ENCODE data around the gene TECPR2.

The TECPR2 gene

DNA sequence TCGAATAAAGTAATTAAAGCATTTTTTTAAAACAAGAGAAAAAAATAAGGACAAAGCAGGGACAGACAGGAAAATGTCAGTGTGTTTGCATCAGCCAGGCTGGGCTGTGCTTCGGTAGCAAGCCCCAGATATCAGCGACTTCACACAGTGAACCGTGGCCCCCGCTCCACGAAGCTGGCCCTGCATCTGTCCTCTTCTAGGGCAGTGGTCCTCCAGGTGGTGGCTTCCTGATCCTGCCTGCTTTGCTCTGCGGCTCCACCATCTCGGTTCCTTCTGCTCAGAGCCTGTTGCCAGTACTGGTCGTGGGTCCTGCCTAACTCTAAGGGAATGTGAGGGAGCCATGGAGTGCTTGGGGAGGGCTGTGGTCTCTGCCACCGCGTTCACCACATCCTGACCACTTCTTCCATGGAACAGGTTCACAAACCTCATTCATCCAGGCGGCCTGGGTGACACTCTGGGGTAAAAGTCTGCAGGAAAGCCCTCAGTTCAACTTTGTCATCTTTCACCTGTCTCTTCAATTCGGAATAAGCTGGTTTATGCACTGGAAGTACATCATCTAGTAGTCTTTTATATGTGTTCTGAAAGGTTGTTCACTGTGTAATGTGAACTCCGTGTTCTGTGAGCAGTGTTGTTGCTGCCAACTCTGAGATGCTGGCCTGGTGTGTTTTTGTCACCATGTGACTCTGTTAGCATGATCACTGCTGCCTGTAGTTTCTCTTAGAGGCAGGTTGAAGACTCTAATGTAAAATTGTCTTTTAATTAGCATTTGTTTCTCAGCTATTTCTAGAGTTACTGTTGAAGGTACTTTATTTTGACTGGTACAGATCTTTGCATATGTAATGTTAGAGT is 99.0 kb downstream of the TECPR2 start:
- no peak for DNase-seq (ENCODE audit: extremely low read depth in 1 of 2, low read depth in 1 of 2)

DNA sequence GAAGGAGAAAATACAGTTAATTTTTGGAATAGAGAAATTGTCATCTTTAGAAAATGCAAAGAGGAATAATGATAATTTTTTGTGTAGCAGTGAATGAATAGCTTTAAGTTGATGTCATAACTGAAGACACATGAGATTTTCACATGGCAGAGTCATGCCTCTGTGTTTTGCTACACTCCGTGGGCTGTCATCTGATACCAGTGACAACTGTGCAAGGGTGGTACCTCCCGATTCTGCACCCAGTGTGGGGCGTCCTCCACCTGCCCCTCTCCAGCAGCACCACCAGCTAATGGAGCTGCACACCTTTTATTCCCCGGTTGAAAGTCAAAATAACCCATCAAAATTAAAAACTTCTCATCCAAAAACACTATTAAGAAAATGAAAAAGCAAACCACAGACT is 99.7 kb downstream of the TECPR2 start:
- DNase-seq (ENCODE audit: extremely low read depth in 1 of 2, low read depth in 1 of 2): no peak

DNA sequence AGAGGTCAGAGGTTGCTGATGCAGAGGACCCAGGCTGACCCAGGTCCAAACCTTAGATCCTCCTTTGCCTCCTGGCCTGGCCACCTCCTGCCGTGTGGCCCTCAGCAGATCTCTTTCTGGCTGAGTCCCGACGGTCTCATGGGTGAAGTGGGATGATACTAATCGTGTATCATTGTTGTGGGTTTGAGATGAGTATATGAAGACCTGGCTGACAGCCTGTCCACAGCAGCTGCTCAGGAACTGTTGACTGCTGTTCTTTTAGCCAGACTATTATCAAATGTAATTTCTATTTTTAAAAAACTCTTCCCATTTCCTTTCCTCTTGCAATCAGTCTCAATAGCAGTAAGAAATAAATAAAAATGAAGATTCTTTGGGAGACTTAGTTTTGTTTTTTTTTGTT is 101.3 kb downstream of the TECPR2 start:
- no peak for DNase-seq (ENCODE audit: extremely low read depth in 1 of 2, low read depth in 1 of 2)

DNA sequence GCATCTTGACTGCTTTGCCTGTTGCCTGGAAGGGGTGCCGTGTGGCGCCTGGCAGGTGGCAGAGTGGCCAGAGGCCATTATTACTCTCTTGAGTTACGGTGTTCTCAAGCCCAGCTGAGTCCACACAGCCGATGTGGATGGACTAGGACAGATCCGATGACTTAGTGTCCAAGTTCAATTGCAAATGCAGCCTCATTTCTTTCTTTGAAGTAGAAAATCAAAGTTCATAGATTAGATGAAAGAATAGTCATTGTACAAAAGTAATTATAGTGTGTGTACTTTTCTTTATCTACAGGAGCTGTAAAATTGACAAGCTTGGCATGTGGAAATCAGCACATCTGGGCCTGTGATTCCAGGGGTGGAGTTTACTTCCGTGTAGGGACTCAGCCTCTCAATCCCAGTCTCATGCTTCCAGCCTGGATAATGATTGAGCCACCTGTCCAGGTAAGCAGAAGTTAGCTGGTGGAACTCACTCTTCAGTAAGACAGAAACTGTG is 102.2 kb downstream of the TECPR2 start:
- no peak for DNase-seq (ENCODE audit: extremely low read depth in 1 of 2, low read depth in 1 of 2)

DNA sequence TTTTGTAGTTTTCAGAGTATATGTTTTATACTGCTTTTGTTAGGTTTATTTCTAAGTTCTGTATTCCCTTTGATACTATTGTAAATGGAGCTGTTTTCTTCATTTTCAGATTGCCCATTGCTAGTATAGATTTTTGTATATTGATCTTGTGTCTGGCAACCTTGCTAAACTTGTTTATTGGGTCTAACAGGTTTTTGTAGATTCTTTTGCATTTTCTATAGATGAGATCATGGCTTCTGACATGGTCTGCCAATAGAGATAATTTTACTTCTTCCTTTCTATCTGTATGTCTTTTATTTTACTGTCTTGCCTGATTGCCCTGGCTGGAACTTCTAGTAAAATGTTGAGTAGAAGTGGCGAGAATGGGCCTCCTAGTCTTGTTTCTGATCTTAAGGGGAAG is 106.5 kb downstream of the TECPR2 start:
- no peak for DNase-seq (ENCODE audit: extremely low read depth in 1 of 2, low read depth in 1 of 2)

DNA sequence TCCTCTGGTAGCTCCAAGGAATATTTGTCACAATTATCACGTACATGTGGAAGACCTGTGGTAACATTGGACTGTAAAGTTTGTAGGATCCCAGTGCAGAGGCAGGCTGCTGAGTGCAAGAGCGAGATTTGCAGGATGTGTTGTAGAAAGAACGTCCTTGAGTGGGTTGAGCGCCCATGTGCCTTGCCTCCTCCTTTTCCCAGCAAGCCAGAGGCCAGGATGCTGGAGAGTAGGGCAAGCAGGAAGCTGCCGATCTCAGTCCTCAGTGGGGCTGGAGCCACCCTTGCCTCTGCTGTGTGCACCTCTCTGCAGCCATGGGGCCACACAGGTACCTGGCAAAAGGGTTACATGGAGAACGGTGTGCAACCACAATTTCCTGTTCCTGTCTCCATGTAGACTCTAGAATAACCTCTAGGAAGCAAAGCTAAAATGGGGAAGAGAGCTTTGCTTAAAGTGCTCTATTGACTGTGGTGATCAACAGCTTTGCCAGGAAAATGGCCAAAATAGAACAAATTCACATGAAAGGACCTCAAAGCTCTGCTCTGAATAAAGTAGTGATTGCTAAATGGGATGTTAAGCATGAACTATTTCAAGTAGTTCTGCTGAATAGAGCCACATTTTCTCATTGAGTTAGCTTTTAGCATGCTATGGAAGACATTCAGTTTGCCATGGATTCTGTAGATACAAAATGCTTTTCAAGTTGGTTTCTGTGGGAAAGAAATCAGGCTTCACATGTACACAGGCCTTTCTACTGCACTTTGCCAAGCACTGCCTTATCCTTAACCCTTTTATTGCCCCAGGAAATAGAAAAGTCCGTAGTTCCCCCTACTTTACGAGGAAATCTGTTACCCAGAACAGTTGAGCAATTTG is 109.4 kb downstream of the TECPR2 start:
- DNase-seq (ENCODE audit: extremely low read depth in 1 of 2, low read depth in 1 of 2): no peak

DNA sequence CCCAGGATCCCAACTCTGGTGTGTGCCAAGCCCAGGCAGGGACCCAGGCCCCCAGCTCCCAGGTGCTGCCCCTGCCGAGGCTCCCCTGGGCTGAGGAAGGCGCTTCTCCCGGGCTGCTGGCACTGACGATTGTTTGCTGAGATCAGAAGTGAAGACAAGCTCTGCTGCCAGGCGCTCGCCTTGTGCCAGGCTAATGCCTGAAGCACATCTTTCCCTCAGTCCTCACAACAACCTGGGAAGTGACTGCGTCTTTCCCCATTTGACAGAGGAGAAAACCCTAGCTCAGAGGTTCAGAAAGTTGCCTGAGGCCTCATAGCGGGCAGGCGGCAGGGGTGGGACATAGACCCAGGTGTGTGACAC is 110.0 kb downstream of the TECPR2 start:
- DNase-seq (ENCODE audit: extremely low read depth in 1 of 2, low read depth in 1 of 2): no peak

DNA sequence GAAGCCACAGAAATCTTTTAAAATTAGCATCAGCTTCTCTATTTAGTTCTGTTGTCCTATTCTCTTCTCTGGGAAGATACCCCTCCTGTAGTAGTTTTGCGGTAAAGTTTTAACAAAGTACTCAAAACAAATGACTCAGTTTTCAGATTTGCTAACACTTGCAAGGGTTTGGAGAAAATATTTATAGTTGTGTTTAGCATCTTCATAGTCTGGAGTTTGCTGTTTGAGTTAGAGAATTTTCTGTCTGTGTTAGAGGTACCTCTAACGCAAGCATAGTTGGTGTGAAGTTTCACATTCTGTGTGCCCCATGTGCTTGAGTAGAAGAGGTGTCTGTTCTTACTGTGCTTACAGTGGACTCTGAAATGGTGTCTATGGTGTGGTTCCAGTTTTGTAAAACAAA is 110.8 kb downstream of the TECPR2 start:
- DNase-seq (ENCODE audit: extremely low read depth in 1 of 2, low read depth in 1 of 2): no peak

DNA sequence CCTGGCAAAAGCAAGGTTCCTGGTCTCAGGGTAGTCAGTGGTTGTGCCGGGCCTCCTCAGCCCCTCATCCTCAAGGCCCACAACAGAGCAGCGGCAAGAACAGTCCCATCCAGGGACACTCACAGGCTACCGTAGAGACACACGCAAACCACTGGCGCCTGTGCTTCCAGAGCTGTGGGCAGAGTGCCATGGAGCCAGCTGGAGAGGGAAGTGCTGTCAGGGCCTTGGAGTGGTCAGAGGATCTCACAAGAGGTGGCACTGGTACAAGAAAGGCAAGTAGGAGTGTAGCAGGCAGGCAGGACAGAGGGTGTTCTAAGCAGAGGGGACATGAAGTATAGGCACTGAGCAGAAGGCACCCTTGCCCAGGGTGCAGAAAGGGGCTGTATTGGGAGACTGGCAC is 112.2 kb downstream of the TECPR2 start:
- no peak for DNase-seq (ENCODE audit: extremely low read depth in 1 of 2, low read depth in 1 of 2)

DNA sequence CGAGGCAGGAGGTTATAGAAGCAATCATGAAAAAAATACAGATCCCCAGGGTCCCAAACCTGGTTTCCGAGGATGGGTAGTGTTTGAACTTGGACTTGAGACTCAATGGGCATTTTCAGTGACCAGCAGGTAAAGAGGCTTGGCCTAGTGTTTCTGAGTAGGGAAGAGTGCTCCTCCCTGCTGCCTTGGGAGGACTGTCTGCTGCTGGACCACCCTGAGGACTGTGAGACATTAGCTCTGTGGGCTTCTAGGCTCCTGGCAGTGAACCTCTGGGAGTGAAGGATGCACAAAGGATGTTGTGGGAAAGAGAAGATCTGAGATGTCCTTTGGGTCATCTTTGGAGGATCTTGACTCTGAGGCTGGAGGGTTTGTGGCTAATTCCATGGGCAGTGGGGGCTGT is 116.4 kb downstream of the TECPR2 start:
- DNase-seq (ENCODE audit: extremely low read depth in 1 of 2, low read depth in 1 of 2): no peak

DNA sequence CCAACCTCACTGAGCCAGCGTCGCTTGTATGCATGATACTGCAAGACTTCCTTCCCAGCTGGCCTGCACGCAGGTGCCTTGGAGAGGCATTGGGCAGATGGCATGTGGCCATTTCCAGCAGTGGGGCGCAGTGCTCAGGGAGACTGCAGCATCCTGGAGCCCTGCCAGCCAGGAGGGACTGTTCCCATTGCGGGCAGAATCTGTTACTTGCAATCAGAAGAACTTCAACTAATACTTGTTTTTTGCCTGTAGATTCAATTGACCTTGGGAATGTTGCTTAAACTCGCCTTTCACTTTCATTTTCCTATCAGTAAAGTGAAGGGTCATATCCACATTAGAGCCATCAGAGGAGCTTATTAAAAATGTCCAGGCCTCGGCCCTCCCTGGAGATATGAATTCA is 117.0 kb downstream of the TECPR2 start:
- DNase-seq (ENCODE audit: extremely low read depth in 1 of 2, low read depth in 1 of 2): no peak

DNA sequence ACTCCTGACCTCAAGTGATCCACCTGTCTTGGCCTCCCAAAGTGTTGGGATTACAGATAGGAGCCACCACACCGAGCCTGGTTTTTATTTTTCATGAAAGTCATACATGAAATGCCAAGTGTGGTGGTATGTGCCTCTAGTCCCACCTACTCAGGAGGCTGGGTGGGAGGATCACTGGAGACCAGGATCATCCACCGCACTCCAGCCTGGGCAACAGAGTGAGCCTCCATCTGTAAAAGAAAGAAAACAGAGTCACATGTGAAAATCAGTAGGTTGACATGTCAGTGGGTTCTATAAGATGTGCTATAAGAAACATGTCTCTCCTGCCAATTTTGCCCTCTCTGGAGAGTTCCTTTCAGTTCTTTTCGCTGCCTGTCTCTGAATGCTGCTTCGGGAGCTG is 118.6 kb downstream of the TECPR2 start:
- DNase-seq (ENCODE audit: extremely low read depth in 1 of 2, low read depth in 1 of 2): no peak

DNA sequence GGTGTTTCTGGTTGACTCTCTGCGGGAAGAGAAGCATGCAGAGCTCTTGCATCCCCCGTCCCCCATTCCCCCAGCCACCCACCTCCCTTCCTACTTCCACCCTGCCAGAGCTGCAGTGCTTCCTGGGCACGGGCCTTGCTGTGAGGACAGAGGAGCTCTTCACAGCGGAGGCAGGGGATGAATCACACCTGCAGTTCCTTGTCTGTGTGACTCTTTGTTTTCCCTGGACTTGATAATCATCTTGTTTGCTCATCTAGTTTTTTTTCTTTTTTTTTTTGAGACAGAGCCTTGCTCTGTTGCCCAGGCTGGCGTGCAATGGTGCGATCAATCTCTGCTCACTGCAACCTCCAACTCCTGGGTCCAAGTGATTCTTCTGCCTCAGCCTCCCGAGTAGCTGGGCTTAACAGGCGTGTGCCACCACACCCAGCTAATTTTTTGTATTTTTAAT is 119.1 kb downstream of the TECPR2 start:
- no peak for DNase-seq (ENCODE audit: extremely low read depth in 1 of 2, low read depth in 1 of 2)

DNA sequence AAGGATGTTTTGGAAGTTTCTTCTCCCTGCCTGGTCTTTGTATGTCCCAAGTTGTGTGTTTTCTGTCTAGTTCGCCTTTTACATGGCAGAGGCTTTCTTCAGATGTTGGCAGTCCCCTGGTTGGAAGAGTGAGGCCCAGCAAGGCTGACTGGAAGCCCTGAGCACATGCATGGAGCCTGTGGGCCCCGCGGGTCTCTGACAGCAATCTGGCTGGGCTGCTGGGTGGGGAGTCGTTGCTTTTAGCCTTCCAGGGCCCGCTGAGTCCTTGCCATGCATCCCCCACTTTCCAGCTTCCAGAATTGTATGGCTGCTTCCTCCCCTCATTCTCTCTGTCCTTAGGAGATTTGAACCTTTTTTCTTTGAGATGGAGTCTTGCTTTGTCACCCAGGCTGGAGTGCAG is 121.6 kb downstream of the TECPR2 start:
- no peak for DNase-seq (ENCODE audit: extremely low read depth in 1 of 2, low read depth in 1 of 2)

DNA sequence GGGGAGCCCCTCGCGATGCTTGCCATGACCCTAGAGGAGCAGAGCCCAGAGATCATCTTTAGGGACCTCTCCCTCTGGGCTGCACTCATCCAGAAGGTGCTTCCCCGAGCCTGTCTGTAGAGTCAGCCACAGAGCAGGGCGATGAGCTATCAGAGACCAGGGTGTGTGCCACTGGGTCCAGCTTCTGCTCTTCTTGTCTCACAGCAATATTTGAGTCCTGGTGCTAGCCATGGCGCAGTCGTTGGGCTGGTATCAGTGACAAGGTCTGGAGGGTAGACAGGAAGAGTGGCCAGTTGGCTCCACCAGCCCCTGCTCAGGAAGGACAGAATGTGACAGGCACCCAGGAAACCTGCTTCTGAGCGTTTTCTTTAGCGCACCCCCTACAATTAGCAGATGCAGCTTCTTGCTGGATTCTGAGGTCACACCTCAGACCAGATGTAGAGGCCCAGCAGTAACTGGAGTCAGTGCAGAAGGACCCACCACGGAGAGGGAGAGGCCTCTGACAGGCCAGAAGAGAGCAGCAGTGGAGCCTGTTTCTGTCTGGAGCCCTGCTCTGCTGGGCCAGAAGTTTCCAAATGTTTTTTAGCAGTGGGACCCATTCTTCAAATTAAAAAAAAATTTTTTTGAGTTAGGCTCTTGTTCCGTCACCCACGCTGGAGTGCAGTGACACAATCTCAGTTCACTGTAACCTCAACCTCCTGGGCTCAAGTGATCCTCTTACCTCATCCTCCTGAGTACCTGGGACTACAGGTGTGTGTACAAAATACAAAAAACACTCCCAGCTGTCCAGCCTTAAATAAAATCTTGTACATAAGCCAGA is 123.2 kb downstream of the TECPR2 start:
- no peak for DNase-seq (ENCODE audit: extremely low read depth in 1 of 2, low read depth in 1 of 2)

DNA sequence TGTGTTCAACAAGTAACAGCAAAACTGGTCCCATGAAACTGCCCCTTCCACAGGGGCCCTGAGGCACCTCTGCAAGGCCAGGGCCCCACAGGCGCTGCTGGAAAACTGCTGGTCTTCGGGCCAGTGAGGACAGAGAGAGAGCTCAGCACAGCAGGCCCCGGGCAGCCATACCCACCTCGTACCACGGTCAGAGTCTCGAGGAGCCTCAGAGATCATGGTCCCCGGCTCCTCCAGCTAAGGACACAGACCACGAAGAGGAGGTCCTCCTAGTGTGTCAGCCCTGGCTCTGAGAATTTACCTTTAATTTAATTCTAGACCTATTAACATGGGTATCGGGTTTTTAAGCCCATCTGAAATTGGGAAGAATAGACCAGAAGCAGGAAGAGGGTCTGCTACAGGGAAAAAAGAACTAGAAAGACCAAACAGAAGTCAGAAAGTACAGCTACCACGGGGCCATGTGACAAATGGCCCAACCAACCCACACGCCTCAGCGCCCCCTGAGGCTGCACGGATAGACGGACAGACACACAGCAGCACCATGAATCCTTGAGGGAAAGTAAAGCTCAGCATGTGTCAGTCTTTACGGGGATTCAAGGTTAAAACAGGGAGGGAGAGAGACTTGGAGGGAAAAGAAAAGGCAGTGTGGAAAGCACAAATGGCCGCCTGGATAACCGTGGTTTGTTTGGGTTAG is 123.9 kb downstream of the TECPR2 start:
- DNase-seq (ENCODE audit: extremely low read depth in 1 of 2, low read depth in 1 of 2): no peak

DNA sequence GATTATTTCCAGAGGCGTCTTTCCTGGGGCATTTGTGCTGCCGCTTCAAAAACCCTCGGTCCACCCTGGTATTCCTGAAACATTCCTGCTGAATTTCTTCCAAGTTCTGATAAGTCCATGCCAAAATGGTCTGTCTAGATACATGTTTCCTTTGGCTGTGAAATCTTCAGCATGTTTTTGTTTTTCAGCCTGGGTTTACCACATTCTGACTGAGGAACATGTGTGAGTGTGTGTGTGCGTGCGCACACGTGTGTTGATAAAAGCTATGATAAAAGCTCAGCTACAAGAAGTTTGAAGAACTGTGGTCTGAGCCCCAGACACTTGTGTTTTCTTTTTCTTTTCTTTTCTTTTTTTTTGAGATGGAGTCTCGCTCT is 124.5 kb downstream of the TECPR2 start:
- DNase-seq (ENCODE audit: extremely low read depth in 1 of 2, low read depth in 1 of 2): no peak

DNA sequence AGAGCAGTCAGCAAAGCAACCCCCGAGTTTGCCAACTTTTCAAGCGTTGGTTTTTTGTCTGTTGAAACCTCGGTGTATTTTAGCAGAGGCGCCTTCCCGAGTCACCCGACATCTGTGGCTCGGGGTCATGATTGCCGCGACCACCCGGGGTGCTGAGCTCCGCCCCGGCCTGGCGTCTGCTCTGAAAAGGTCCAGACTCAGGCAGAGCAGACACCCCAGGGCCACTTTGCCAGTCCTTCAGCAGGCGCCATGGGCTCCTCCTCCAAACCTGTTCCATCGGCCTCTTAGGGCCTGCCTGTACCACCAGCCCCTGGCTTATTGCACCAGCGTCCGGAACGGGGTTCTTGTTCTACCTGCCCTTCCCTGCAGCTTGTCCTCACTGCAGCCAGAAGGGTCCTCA is 127.7 kb downstream of the TECPR2 start:
- no peak for DNase-seq (ENCODE audit: extremely low read depth in 1 of 2, low read depth in 1 of 2)

DNA sequence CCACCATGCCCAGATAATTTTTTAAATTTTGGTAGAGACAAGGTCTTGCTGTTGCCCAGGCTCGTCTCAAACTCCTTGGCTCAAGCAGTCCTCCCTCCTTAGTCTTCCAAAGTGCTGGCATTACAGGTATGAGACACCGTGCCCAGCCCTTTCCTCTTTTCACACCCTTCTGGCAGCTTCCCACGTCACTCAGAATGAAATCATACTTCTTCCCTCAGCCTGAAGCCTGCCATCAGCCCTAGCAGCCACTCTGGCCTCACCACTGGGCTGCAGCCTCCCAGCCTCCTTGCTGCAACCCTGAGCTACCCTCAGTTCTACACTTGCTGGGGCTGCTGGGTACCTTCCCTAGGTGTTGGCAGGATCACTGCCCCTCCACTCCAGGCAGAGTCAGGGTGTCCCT is 128.6 kb downstream of the TECPR2 start:
- no peak for DNase-seq (ENCODE audit: extremely low read depth in 1 of 2, low read depth in 1 of 2)

DNA sequence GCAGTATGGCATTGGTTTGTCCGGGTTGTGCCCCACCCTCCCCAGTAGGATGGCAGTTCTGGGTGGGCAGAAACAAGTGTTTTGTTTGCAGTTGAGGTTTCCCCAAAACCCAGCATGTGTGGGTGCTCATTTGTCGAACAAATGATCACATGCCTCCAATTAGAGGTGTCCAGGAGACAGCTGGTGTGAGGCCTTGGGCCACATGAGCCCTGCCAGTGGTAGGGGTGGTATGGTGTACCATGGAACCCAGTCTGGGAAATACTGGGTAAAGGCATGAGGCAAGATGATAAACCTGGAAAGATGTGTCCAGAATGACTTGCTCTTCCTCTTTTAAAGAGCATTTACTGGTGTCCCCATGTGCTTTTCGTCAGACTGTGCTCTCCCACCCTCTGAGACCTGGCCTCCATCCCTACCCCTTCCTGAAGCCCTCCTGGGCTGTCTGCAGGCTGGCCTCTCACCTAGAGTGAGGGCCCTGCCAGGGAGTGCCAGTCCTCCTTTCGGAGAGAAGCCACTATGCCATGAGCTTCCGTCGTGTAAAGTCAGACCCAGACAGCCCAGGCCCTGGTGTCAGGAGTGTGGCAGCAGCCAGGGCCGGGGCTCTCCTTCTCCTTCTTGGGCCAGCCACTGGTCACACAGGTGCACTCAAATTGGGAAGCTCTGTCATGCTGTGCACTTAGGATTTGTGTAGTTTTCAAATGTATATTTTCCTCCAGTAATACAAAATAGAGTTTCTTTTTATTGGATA is 129.2 kb downstream of the TECPR2 start:
- no peak for DNase-seq (ENCODE audit: extremely low read depth in 1 of 2, low read depth in 1 of 2)

Data from activated CD8-positive, alpha-beta memory T cell treated with anti-CD3 and anti-CD28 coated beads for 1 hour (primary cell).